ENCODE data around the gene ARHGAP40.

ARHGAP40 gene

DNA sequence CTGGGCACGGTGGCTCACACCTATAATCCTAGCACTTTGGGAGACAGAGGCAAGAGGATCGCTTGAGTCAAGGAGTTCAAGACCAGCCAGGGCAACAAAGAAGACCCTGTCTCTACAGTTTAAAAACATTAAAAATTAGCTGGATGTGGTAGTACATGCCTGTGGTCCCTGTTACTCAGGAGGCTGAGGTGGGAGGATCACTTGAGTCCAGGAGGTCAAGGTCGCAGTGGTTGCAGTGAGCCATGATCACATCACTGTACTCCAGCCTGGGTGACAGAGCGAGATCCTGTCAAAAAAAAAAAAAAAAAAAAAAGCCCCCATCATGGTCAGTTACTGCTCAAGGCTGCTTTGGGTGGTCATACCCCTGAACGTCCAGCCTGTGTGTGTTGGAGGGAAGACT lies 55.8 kb downstream of the ARHGAP40 start:
- no peak for DNase-seq

DNA sequence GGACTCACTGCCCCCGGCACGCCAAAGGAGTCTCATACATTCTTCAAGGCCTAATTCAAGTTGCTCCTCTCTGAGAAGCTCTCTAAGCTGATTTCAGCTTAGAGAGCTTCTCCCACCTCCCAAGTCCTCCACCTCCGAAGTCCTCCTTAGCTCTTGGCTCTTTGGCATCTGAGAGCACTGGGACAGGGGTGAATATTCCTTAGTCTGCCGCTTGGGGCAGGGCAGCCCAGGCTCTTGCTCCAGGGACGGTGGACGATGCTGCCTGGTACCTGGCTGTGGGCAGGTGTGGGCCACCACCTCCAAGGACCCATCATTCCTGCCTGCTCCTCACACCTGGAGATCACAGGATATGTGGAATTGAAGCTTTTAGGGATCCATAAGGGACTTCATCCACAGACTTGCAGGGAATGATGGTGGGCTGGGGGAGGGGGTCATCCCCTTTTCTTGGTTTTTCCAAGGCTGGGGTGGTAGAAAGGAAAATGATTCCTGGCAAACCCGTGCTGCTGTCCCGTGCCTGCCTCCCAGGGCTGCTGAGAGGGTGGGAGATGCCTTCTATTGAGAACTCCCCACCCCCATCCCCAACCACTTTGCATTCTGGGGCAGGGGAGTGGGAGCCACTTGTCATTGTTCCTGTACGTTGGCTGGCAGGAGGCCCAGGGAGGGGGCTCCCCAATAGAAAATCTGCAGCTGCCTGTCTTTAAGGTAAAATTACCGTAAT lies 57.4 kb downstream of the ARHGAP40 start:
- DNase-seq, result peak; percentile 48 to 50

DNA sequence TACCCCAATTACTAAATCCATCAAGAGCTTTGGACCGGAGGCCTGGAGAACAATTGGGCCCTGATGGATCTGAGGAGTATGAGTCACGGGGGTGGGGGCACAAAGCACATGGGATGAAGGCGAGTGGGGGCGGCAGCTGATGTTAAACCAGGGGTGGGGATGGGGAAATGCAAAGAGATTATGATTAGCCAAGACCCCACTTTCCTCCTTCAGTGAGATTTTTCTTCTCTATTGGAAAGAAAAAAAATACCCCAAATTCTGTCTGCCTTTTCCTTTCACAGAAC lies 57.9 kb downstream of the ARHGAP40 start:
- DNase-seq, result no peak

DNA sequence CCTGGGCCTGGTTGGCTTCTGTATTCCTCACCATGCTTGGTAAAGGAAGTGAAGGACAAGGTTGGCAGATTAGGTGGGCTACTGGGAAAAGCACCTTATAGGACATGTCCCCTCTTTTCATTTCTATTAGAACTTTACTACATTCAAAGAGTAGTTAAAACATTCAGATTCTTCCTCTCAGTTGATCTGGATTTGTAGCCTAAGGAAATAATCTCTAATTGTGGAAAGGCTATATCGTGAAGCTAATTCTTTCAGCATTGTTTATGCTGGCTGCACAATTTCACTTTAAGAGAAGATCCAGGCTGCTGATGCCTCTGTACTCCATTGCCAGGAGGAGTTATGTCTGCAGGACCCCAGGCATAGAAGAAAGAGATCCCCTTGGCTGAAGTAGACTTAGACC lies 58.8 kb downstream of the ARHGAP40 start:
- no peak for DNase-seq

DNA sequence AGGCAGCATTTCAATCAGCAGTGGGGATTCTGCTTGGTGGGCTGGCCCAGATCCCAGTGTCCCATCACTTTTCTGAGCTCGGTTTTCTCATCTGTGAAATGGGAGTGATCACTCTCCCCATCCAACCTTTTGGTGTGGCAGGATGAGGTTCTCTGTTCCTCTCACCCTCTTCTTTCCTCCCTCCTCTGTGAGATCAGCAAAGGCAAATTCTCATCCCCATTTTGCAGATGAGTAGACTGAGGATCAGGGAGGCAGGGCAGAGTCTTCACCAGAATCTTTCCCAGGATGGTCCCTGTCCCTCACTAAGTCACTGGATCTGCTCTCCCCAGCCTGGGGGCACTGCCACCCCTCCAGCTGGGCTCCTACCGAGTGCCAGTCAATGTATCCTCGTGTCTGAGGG lies 62.1 kb downstream of the ARHGAP40 start:
- DNase-seq, result no peak

DNA sequence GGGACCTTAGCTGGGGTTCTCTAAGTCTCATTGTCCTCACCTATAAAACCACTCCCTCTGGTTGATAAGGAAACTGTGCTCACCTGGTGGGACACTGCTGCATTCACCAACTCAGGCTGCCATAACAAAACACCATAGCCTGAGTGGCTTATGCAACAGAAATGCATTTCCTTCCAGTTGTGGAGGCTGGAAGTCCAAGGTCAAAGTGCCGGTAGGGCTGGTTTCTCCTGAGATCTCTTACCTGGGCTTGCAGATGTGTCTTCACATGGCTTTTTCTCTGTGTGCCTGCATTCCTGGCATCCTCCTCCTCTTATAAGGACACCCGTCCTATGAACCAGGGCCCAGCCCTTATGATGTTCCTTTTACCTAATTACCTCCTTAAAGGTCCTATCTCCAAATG lies 62.7 kb downstream of the ARHGAP40 start:
- no peak for DNase-seq

DNA sequence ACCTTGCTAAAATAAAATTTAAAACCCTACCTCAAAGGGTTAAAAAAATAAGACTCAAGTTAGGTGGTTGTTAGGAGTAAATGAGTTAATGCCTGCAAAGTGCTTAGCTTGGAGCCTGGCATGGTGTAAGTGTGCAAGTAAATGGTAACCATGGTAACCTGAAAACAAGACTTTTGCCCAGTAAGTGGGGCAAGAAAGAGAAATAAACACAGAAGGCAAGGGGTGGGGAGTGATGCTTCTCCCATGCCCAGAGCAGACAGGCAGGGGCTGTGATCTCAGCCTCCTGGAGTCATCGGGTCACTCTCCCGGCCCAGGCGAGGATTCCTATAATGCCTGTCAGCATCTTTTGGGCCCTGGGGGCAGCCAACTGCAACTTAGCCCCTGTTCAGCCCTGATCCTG lies 63.5 kb downstream of the ARHGAP40 start:
- DNase-seq, result no peak

DNA sequence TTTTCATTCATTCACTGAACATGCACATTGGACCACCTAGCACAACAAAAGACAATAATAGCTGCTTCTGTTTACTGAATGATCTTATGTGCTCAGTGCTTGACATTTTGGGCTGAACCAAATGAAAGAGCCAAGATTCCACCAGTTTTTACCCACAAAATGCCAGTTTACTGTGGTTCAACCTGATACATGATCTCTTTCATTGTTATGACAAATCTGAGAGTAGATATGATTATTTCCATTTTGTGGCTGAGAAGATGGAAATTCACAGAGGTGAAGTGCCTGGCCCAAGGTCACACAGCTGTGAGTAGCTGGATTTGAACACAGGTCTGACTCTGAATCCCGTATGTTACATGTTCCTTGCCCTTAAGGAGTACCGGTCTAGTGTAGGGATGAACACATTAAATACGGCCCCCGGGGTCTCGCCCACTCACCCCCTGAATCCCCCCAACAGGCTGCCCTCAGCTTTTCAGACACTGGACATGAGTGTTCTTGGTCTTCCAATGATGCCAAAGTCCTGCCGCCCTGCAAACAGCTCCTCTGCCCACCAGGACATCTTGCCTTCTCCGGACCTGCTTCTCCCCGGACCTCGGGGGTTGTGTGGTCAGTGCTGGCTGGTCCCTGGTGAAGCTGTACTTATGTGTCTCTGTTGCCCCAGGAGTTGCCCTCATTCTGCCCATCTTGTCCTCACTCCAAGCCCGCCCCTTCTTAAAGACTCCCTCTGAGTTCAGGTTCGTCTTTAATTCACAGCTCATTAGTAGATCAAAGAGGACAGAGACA lies 64.1 kb downstream of the ARHGAP40 start:
- no peak for DNase-seq

DNA sequence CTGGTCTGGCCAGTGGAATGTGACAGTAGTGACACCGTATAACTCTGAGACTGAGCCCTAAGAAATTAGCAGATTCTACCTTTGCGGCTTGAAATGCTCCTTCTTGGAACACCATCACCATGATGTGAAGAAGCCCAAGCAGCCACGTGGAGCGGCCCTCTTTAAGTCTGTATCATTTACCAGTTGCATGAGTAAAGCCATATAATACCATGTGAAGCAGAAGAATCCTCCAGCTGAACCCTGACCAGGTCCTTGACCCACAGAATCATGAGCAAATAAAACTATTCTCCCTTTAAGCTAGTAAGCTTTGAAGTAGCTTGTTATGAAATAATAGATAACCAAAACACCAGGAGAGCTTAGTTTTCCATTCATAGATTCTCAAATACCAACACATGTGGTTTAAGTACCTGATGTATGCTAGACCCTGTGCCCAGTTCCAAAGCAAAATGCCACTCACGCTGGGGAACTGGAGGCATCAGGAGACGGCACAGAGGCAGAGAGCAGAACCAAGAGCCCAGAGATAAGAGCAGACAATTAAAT lies 65.9 kb downstream of the ARHGAP40 start:
- no peak for DNase-seq

DNA sequence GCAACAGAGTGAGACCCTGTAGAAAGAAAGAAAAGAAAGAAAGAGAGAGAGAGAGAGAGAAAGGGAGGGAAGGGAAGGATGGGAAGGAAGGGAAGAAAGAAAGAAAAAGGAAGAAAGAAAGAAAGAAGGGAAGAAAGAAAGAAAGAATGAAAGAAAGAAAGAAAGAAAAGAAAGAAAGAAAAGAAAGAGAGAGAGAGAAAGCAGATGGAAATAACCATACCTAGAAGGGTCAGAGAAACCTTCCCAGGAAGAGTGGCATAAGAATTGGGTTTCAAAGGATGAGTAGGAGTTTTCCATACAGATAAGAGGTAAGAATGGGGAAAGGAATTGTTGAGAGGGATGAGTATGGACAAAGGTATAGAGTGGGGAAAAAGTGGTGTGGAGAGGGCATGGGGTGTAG lies 68.1 kb downstream of the ARHGAP40 start:
- no peak for DNase-seq

DNA sequence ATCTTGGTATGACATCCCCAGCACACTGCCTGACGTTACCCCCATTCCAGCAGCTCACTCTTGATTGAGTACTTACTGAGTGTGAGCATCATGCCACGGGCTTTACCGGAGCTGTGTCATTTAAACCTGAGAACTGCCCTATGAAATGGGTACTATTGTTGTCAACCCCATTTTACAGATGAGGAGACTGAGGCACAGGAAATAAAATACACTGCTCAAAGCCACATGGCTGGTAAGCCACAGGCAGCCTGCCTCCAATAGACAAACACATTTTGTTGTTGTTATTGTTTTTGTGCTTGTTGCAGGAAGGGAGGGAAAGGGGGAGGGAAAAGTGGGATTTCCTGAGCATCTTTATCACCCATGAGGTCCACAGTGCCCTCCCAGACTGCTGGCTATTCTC lies 69.2 kb downstream of the ARHGAP40 start:
- no peak for DNase-seq

DNA sequence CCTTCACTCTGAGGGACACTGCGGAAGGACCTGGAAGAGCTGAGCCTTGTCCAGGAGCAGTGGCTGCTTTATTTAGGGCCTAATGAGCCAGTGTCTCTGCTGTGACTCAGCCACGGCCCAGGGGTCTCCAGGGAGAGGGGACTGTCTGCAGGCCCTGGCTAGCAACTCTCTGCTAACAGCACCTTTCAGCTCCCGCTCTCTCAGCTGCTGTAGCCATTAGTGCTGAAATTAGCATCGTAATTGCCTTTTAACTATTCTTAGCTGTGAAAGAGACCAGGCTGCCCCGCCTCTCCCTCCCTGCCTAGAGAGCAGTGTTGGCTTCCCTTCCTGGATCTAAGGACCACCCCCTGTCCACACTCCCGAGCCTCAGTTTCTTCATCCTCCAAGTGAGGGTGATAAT lies 69.6 kb downstream of the ARHGAP40 start:
- DNase-seq, result no peak

DNA sequence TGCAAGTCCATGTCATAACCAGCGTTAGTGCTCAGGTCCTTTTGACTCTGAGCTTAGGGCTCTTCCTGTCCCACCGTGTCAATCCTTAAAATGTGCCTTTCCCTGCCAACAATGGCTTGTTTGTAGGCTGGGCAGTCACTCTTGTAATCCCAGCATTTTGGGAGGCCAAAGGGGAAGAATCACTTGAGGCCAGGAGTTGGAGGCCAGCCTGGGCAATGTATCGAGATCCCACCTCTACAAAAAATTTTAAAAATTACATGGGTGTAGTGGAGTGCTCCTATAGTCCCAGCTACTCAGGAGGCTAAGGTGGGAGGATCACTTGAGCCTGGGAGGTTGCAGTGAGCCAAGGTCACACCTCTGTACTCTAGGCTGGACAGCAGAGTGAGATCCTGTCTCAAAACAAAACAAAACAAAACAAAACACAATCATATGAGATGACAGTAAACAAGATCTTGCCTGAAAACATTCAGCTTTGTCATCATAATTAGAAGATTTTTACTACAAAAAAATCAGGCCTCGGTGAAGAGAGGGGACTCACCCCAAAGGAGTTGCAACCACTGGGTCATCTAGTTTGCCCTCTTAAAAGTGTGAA lies 70.2 kb downstream of the ARHGAP40 start:
- no peak for DNase-seq

DNA sequence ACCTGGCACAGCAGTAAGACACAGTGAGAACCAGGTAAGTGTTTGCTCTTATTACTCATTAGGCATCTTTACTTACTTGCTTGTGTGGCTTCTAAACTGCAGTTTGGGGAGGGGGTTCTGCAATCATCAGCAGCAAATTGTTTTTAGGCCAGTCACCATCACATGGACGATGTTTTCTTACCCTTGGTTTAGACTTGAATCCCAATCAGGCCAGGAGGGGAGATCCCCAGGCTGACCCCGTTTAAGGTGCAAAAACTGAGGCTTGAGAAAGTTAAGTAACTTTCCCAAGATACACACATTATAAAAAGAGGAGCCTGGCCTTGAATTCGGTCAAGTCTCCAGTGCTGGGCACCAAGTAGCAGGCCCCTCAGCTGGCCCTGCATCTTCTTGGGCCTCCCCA lies 70.9 kb downstream of the ARHGAP40 start:
- no peak for DNase-seq

DNA sequence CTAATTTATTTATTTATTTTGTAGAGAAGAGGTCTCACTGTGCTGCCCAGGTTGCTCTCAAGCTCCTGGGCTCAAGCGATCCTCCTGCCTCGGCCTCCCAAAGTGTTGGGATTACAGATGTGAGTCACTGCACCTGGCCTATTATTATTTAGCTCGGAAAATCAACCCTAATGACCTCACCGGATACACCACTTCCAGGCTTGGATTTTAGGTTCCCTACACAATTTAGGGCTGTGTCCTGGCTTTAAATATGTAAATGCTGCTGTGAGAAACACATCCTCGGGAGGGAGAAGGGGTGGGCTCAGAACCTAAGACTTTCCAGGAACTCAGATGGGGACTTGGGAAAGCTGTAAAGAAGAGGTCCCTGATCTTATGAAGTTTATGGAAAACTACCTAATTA lies 71.7 kb downstream of the ARHGAP40 start:
- no peak for DNase-seq

DNA sequence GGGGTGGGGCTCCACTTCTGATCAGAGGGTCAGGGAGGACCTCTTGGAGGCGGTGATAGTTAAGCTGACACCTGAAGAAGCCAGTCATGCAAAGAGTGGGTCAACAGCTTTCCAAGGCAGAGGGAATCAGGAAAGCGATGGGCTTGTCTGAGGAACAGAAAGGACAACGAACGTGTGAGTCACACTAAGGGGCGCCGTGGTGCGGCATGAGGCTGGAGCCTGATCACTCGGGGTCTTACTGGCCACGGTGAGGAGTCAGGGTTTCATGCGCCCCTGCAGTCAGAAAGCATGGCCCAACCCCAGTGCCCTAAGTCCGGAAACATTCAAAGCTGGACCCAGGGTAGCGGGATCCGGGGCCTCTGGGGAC lies 72.1 kb downstream of the ARHGAP40 start:
- peak in 1 of 2 donors; percentile 8 for DNase-seq

DNA sequence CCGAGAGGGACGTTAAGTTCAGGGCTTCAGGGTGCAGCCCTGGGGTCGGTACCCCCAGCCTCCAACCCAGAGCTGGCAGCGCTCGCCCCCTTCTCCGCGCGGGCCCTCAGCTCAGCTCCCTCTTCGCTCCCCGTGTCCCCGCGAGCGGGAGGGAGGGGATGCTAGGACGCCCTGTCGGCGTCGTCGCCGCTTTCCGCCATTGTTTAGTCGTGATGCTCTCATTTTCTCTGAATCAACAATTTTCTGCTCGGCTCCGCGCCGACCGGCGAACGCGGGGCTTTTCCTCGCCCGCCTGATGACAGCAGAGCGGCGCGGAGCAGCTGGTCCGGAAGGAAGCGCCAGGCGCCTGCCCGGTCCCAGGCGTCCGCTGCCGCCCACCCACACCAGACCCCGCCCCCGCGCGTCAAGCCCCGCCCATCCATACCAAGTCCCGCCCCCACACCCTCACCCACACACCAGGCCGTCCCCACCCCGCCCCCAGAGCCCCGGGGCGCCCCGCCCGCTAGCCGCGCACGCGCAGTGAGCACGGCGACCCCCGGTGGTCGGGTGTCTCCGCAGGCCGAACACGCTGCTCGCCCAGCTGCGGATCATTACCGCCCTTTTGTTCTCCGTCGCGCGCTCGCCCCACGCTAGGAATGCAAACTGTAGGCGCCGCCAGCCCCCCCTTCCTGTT lies 72.6 kb downstream of the ARHGAP40 start:
- peak; percentile 51 to 74 for DNase-seq

DNA sequence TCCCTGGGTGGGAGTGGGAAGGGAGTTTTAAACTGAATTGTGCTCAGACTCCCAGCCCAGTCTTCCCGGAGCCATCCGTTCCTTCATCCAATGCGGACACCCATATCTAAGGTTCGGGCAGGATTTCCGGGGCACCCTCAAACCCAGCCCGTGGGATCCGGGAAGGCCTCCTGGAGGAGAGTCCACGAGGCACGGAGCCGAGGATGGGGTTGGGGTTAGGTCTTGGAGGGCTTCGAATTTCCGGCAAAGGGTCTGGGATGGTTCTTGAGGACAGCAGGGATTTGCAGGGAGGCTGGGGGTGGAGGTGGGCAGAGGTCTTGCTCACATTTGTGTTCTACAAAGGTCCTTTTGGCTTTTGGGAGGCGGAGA lies 73.1 kb downstream of the ARHGAP40 start:
- no peak for DNase-seq

DNA sequence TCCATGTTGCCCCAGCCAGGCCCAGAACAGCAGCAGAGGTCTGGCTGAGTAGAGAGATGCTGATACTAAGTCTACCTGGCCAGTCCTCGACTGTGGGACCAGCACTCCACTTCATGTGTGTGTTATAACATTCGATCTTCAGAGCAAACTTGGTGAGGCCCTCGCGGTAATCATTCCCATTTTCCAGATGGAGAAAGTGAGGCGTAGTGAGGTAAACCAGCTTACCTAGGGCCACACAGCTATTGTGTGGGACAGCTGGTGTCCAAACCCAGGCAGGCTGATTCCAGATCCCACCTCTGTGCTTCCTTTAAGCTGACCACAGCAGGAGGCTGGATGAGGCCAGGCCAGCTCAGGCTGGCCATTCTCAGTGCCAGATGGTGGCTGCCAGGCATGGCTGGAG lies 75.0 kb downstream of the ARHGAP40 start:
- DNase-seq, result no peak

DNA sequence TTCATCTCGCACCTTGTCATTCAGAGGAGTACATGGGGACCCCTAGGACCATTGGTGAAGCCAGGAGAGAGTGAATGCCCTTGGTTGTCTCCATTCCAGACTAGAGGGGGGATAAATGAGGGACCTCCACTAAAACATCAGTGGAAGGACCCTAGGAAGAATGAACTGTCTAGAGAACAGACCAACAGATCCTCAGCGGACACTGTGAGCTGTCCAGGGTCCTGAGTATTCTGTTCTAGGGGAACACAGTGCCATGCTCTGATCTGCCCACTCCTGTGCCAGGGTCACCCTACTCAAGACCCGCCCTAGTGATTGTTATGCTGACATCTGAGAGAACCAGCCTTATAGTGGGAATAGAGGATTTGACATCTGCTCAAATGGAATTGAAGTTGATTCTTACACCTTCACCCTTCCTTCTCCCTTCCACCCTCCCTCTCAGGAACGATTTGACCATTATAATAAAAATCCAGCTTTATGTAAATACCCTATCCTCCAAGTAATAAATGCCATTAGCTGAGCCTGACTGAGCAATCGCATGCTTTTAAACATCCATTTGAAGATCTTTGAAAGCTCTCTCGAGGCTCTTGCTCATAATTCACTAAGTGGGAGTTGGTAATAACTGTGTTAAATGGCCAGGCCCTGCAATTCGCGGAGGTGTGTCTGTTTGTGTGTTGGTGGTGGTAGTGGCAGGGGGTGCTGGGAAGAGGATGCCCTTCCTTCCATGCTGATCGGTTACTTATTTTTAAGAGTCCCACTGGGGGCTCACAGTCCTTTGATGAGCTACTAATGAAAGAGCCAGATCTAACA lies 79.1 kb downstream of the ARHGAP40 start:
- DNase-seq, result peak; percentile 14 to 28

DNA sequence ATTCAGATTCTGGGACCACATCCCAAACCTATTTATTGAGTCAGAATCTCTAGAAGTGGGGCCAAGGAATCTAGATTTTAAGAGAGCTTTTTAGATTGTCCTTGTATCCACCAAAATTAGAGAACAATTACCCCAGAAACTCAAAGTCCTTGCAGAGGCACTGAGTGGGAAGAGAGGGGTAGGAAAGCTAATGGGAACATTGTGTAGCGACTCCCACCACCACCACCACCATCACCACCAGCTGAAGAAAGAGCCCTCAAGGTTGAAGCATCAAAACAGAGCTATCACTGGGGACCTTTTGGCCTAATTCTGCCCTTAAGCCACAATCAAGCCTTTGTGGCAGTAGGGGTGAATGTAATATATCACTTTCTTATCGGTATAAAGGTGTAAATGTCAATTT lies 83.7 kb downstream of the ARHGAP40 start:
- no peak for DNase-seq

DNA sequence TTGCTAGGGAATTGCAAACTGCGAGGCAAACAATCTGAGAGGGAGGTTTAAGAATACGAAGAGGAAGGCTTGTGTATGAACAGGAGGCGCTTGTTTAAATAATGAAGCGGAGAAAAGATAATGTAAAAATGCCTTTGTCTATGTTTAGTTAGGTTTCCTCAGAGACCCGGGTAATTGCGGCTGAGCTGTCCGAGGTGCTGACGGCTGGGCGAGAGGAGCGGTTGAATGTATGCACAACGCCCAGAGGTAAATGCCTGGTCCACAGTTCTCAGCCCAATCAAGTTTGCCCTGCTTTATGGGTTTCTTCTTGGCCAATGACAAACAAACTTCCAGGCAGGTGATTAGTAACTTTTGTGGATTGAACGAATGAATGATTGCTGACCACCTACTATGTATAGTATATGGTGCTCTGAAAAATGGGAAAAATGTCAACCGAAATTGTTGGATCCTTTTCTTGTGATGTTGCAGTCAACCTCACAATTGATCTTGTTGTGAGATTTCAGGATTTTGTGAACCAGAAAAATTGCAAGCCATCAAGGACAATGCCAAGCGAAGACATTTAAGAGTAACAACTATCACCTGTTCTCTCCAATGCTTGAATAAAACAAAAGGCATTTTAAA lies 84.4 kb downstream of the ARHGAP40 start:
- DNase-seq, result peak; percentile 36 to 52

Data from stimulated activated CD4-positive, alpha-beta T cell treated with anti-CD3 and anti-CD28 coated beads, Interleukin-2, amount 100 ng/mL, for 24 hours (primary cell).